ENCODE data around the gene DDRGK1.

DNA sequence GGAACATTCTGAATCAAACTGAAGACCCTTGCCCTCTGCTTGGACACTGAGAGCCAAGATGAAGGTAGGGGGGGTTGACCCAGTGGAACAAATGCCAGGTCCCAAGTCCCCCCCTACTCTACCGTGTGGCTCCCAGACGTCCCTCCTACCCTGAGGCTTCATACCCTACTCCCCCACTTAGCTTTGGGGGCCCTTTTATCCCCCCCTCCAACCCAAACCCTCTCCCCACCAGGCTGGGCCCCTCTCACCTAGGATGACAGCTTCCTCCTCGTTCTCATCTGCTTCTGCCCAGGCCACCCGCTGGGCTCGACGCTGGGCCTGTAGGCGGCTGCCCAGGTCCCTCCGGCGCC, 1.5 kb downstream of the DDRGK1 start:
- TF ChIP-seq POLR2A (IDR thresholded peaks at IDR 0.05), result no peak
- TF ChIP-seq, protein P1, sequence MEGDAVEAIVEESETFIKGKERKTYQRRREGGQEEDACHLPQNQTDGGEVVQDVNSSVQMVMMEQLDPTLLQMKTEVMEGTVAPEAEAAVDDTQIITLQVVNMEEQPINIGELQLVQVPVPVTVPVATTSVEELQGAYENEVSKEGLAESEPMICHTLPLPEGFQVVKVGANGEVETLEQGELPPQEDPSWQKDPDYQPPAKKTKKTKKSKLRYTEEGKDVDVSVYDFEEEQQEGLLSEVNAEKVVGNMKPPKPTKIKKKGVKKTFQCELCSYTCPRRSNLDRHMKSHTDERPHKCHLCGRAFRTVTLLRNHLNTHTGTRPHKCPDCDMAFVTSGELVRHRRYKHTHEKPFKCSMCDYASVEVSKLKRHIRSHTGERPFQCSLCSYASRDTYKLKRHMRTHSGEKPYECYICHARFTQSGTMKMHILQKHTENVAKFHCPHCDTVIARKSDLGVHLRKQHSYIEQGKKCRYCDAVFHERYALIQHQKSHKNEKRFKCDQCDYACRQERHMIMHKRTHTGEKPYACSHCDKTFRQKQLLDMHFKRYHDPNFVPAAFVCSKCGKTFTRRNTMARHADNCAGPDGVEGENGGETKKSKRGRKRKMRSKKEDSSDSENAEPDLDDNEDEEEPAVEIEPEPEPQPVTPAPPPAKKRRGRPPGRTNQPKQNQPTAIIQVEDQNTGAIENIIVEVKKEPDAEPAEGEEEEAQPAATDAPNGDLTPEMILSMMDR (IDR thresholded peaks at IDR 0.05), result no peak
- TF ChIP-seq POLR2AphosphoS5 (IDR thresholded peaks at IDR 0.05; ENCODE audit: insufficient read depth in 1 of 2, low read depth in 1 of 2), result no peak

Data from vagina (tissue), 2 donors.